SK-N-MC (cell line): ENCODE results near the gene RTN4R.
"Not testable (repeated sequence)": the region's sequence is repeated elsewhere in the genome, so short reads cannot be mapped to it uniquely, and the experiment has no call there.

Experiments
- DNase-seq: peaks from one replicate; pipeline ENCODE4 v3.0.0-alpha.2; 2011; ENCODE audit warnings: low read depth, low spot score
- H3K27ac ChIP-seq: fragments of 200-600 bp; sonication (generic); 2 replicates; pipeline ENCODE4 v1.5.1; 2016; ENCODE audit warnings: mixed run types
- H3K36me3 ChIP-seq: fragments of 200-600 bp; sonication (generic); 2 replicates; pipeline ENCODE4 v1.6.1; 2017; ENCODE audit warnings: antibody characterized with exemption, low read length, mixed read lengths; ENCODE audit not compliant: insufficient read depth
- H3K4me3 ChIP-seq: fragments of 200-600 bp; sonication (generic); 2 replicates; pipeline ENCODE4 v1.5.1; 2016
- H3K9ac ChIP-seq: fragments of 200-600 bp; sonication (generic); 2 replicates; pipeline ENCODE4 v1.8.0; 2017; ENCODE audit warnings: mixed run types, mixed read lengths; ENCODE audit not compliant: insufficient read length
- H3K9me3 ChIP-seq: fragments of 200-600 bp; sonication (generic); 2 replicates; pipeline ENCODE4 v1.6.1; 2017; ENCODE audit warnings: low read depth, mild to moderate bottlenecking, antibody characterized with exemption, low read length, moderate library complexity, mixed read lengths
- EZH2 ChIP-seq: fragments of 200-600 bp; sonication (generic); IDR thresholded peaks from one replicate; pipeline ENCODE4 v1.6.1; 2017; ENCODE audit warnings: antibody characterized with exemption
- FOXP2 ChIP-seq: optimal IDR thresholded peaks from 2 replicates; pipeline ENCODE3; 2011; ENCODE audit warnings: mild to moderate bottlenecking, moderate library complexity; ENCODE audit not compliant: insufficient read depth; ENCODE audit errors: extremely low read length, control extremely low read depth
- POLR2AphosphoS5 ChIP-seq: IDR thresholded peaks from 2 replicates; pipeline ENCODE4 v1.6.1; 2012; ENCODE audit warnings: mild to moderate bottlenecking, low read depth, low read length, borderline replicate concordance

The RTN4R gene

GRCh38 chr22:20304646-20305045, 36.5 kb upstream of the RTN4R start:
- TF ChIP-seq EZH2 (no peak), POLR2AphosphoS5 (no peak), FOXP2 (no peak)
- no peak overlapping the region for H3K27ac ChIP-seq
- H3K36me3 ChIP-seq: no peaks in the 10 kb centered on the region
- no peak overlapping the region for H3K4me3 ChIP-seq
- no peaks in the 10 kb centered on the region for H3K9me3 ChIP-seq
- DNase-seq: no peak
- H3K9ac ChIP-seq: no peak overlapping the region

GRCh38 chr22:20303229-20303534, 35.1 kb upstream of the RTN4R start:
- not testable (repeated sequence) for DNase-seq, H3K9ac ChIP-seq, H3K27ac ChIP-seq, H3K9me3 ChIP-seq, H3K36me3 ChIP-seq, H3K4me3 ChIP-seq

- no peak overlapping the region for H3K9ac ChIP-seq
- no peaks in the 10 kb centered on the region for H3K36me3 ChIP-seq
- no peak overlapping the region for H3K27ac ChIP-seq
- no peaks in the 10 kb centered on the region for H3K9me3 ChIP-seq
- no peak for TF ChIP-seq EZH2
- H3K4me3 ChIP-seq: no peak overlapping the region
- DNase-seq: no peak
Observed at GRCh38 chr22:20302438-20303228, 34.5 kb upstream of the RTN4R start.

- TF ChIP-seq FOXP2 (no peak), POLR2AphosphoS5 (no peak), EZH2 (no peak)
- H3K27ac ChIP-seq: no peak overlapping the region
- no peak for DNase-seq
- no peaks in the 10 kb centered on the region for H3K36me3 ChIP-seq
- no peak overlapping the region for H3K9ac ChIP-seq
- no peaks in the 10 kb centered on the region for H3K9me3 ChIP-seq
- H3K4me3 ChIP-seq: peak overlapping the region; percentile 84
Observed at GRCh38 chr22:20299746-20300136, 31.6 kb upstream of the RTN4R start.

GRCh38 chr22:20298803-20299745, 31.0 kb upstream of the RTN4R start:
- H3K36me3 ChIP-seq: no peaks in the 10 kb centered on the region
- H3K27ac ChIP-seq: no peak overlapping the region
- H3K4me3 ChIP-seq: peak overlapping the region; percentile 84
- no peaks in the 10 kb centered on the region for H3K9me3 ChIP-seq
- DNase-seq: peak; percentile 51
- no peak overlapping the region for H3K9ac ChIP-seq
- TF ChIP-seq FOXP2: no peak
- TF ChIP-seq EZH2: no peak
- no peak; the same call in 1 of the 2 replicates for TF ChIP-seq POLR2AphosphoS5

- TF ChIP-seq FOXP2 (no peak), EZH2 (no peak), POLR2AphosphoS5 (no peak)
- no peak overlapping the region; the same call in 1 of the 2 replicates for H3K4me3 ChIP-seq
- DNase-seq: no peak
Observed at GRCh38 chr22:20298110-20298802, 30.1 kb upstream of the RTN4R start.

GRCh38 chr22:20297414-20298109, 29.4 kb upstream of the RTN4R start:
- TF ChIP-seq FOXP2: no peak
- TF ChIP-seq EZH2: no peak
- no peak for TF ChIP-seq POLR2AphosphoS5
- Histone ChIP-seq H3K36me3 (no peaks in the 10 kb centered on the region), H3K4me3 (no peak overlapping the region), H3K27ac (no peak overlapping the region), H3K9me3 (no peaks in the 10 kb centered on the region), H3K9ac (no peak overlapping the region)
- no peak for DNase-seq

More at GRCh38 chr22:20298110-20298802, 30.1 kb upstream of the RTN4R start:
- no peak overlapping the region for H3K9ac ChIP-seq
- H3K27ac ChIP-seq: no peak overlapping the region
- no peaks in the 10 kb centered on the region for H3K9me3 ChIP-seq
- H3K36me3 ChIP-seq: no peaks in the 10 kb centered on the region

GRCh38 chr22:20296598-20296997, 28.5 kb upstream of the RTN4R start:
- no peak overlapping the region for H3K4me3 ChIP-seq
- H3K27ac ChIP-seq: no peak overlapping the region
- no peaks in the 10 kb centered on the region for H3K9me3 ChIP-seq
- no peaks in the 10 kb centered on the region for H3K36me3 ChIP-seq
- H3K9ac ChIP-seq: no peak overlapping the region
- TF ChIP-seq POLR2AphosphoS5 (no peak), FOXP2 (no peak), EZH2 (no peak)
- no peak for DNase-seq
